Posterior cingulate gyrus (tissue), 11 donors: ENCODE results near the gene PITPNC1.
"Not testable (repeated sequence)": the region's sequence is repeated elsewhere in the genome, so short reads cannot be mapped to it uniquely, and the experiment has no call there.

Experiments
- DNase-seq, 10 donors: peaks; one replicate each; pipeline versions ENCODE4 v3.0.0 to v3.0.0-alpha.2; 2020 to 2021; ENCODE audit warnings: mixed read lengths in 3 of 10
- intact Hi-C: fragments of 100-400 bp; cut with DNase I; formaldehyde crosslinking; loops from one replicate; pipeline ENCODE4 v1.15.1; 2023

PITPNC1 gene

GRCh38 chr17:67477687-67478086, 100.6 kb downstream of the PITPNC1 start:
- DNase-seq: peak in 1 of 10 donors; percentile 48
- intact Hi-C loops: no loop called here

- DNase-seq: peak in 1 of 10 donors; percentile 43
- intact Hi-C loops: no loop called here
These were observed 101.4 kb downstream of the PITPNC1 start for GRCh38 chr17:67478401-67479041.

GRCh38 chr17:67479148-67479547, 102.1 kb downstream of the PITPNC1 start:
- intact Hi-C loops: no loop called here
- DNase-seq: no peak

- DNase-seq, intact Hi-C loops: not testable (repeated sequence)
These were observed 103.9 kb downstream of the PITPNC1 start for GRCh38 chr17:67480959-67481358.

- no peak for DNase-seq
- intact Hi-C loops: no loop called here
These were observed 104.7 kb downstream of the PITPNC1 start for GRCh38 chr17:67481808-67482207.

GRCh38 chr17:67482764-67483163, 105.7 kb downstream of the PITPNC1 start:
- intact Hi-C loops: no loop called here
- no peak for DNase-seq

- intact Hi-C loops: no loop called here
- no peak for DNase-seq
These were observed 107.2 kb downstream of the PITPNC1 start for GRCh38 chr17:67484261-67484660.

- DNase-seq: no peak
- intact Hi-C loops: no loop called here
These were observed 108.6 kb downstream of the PITPNC1 start for GRCh38 chr17:67485666-67486065.

GRCh38 chr17:67487506-67487905, 110.4 kb downstream of the PITPNC1 start:
- DNase-seq: no peak
- intact Hi-C loops: no loop called here

GRCh38 chr17:67488161-67488560, 111.1 kb downstream of the PITPNC1 start:
- DNase-seq: peak in 7 of 10 donors; percentile 30 to 88 (median 54)
- intact Hi-C loops: no loop called here

GRCh38 chr17:67488768-67489167, 111.7 kb downstream of the PITPNC1 start:
- intact Hi-C loops: no loop called here
- no peak for DNase-seq

GRCh38 chr17:67489273-67489672, 112.2 kb downstream of the PITPNC1 start:
- DNase-seq: no peak
- intact Hi-C loops: no loop called here

GRCh38 chr17:67490471-67490870, 113.4 kb downstream of the PITPNC1 start:
- intact Hi-C loops: no loop called here
- no peak for DNase-seq

GRCh38 chr17:67491009-67491680, 114.1 kb downstream of the PITPNC1 start:
- intact Hi-C loops: no loop called here
- peak; percentile 57 to 96 (median 74) for DNase-seq

GRCh38 chr17:67491681-67492024, 114.6 kb downstream of the PITPNC1 start:
- no peak for DNase-seq
- intact Hi-C loops: no loop called here

- DNase-seq: no peak
- intact Hi-C loops: no loop called here
These were observed 115.2 kb downstream of the PITPNC1 start for GRCh38 chr17:67492251-67492740.

- intact Hi-C loops: no loop called here
- peak in 2 of 10 donors; percentile 39 to 90 for DNase-seq
These were observed 115.9 kb downstream of the PITPNC1 start for GRCh38 chr17:67492824-67493517.

- DNase-seq: no peak
- intact Hi-C loops: no loop called here
These were observed 116.7 kb downstream of the PITPNC1 start for GRCh38 chr17:67493812-67494211.

GRCh38 chr17:67495534-67495933, 118.5 kb downstream of the PITPNC1 start:
- intact Hi-C loops: not testable (repeated sequence)

GRCh38 chr17:67496286-67496685, 119.2 kb downstream of the PITPNC1 start:
- intact Hi-C loops: no loop called here
- no peak for DNase-seq

More at GRCh38 chr17:67495534-67495933, 118.5 kb downstream of the PITPNC1 start:
- DNase-seq: not testable (repeated sequence)

- intact Hi-C loops: no loop called here
- no peak for DNase-seq
These were observed 122.6 kb downstream of the PITPNC1 start for GRCh38 chr17:67499685-67500084.
